ENCODE results near the gene RELA.

RELA gene

DNA sequence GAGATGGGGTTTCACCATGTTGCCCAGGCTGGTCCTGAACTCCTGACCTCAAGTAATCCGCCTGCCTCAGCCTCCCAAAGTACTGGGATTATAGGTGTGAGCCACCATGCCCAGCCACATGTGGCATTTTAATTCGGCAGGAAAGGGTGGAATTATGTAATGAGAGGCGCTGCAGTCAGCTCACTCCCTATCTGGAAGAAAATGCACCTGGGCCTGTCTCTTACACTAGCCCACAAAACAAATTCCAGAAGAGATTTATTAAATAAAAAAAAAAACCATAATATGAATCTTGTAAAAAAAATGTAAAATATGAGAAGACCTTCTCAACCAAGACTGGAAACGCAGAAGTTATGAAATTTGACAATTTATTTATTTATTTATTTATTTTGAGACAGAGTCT lies 41.1 kb upstream of the RELA start:
- Histone ChIP-seq H3K4me3 (ENCODE audit: insufficient read length, low read depth) (no peak overlapping the region), H3K4me1 (ENCODE audit: insufficient read depth, insufficient read length) (no peaks in the 10 kb centered on the region), H3K9ac (ENCODE audit: insufficient read length, low read depth) (no peak overlapping the region), H3K27me3 (ENCODE audit: insufficient read depth, insufficient read length) (peaks cover 11% of the 10 kb centered on the region), H3K9me3 (ENCODE audit: insufficient read depth, low read length) (peaks cover 17% of the 10 kb centered on the region), H3K36me3 (ENCODE audit: insufficient read depth, insufficient read length, low read length) (no peaks in the 10 kb centered on the region)
- TF ChIP-seq SUZ12 (IDR thresholded peaks at IDR 0.05; ENCODE audit: extremely low read depth, insufficient read depth, insufficient read length) (no peak), ZNF274 (IDR thresholded peaks at IDR 0.05; ENCODE audit: low read depth, low read length) (no peak), YY1 (IDR thresholded peaks at IDR 0.05; ENCODE audit: insufficient read depth, insufficient read length) (no peak)
- no peak for DNase-seq (ENCODE audit: low read depth, low spot score)

DNA sequence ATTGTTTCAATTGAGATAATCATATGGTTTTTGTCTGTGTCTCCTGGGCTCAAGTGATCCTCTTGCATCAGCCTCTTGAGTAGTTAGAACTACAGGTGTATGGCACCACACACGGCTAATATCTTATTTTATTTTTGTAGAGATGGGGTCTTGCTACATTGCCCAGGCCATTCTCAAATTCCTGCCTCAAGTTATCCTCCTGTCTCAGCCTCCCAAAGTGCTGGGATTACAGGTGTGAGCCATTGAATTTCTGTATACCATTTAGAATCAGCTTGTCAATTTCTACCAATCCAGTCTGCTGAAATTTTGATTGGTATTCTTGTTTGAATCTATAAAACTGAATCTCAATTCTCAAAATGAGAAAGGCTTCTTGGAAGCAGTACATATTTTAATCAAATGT lies 39.0 kb upstream of the RELA start:
- no peak for DNase-seq (ENCODE audit: low read depth, low spot score)
- H3K27me3 ChIP-seq (ENCODE audit: insufficient read depth, insufficient read length): no peaks in the 10 kb centered on the region
- no peak overlapping the region for H3K9ac ChIP-seq (ENCODE audit: insufficient read length, low read depth)
- no peaks in the 10 kb centered on the region for H3K36me3 ChIP-seq (ENCODE audit: insufficient read depth, insufficient read length, low read length)
- H3K4me1 ChIP-seq (ENCODE audit: insufficient read depth, insufficient read length): no peaks in the 10 kb centered on the region
- no peak for TF ChIP-seq YY1 (IDR thresholded peaks at IDR 0.05; ENCODE audit: insufficient read depth, insufficient read length)
- TF ChIP-seq ZNF274 (IDR thresholded peaks at IDR 0.05; ENCODE audit: low read depth, low read length): no peak
- no peak for TF ChIP-seq SUZ12 (IDR thresholded peaks at IDR 0.05; ENCODE audit: extremely low read depth, insufficient read depth, insufficient read length)
- peaks cover 8% of the 10 kb centered on the region for H3K9me3 ChIP-seq (ENCODE audit: insufficient read depth, low read length)
- H3K4me3 ChIP-seq (ENCODE audit: insufficient read length, low read depth): no peak overlapping the region

DNA sequence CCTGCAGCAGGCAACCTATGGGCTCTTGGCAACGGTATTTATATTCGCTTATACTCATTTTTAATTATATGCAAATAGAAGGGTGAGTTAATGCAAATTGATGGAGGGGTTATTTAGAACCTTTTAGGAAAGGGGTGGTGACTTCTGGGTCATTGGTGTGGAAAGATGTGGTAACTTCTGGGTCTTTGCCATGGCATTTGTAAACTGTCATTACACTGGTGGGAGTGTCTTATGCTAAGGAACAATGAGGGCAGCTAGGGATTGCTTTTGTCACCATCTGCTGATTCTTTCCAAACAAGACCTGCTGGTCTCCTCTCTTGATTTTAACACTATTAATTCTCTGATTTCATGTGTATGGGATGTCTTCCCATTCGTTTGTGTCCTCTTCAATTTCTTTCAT lies 37.7 kb upstream of the RELA start:
- TF ChIP-seq ZNF274 (IDR thresholded peaks at IDR 0.05; ENCODE audit: low read depth, low read length) (no peak), YY1 (IDR thresholded peaks at IDR 0.05; ENCODE audit: insufficient read depth, insufficient read length) (no peak), SUZ12 (IDR thresholded peaks at IDR 0.05; ENCODE audit: extremely low read depth, insufficient read depth, insufficient read length) (no peak)
- Histone ChIP-seq H3K4me3 (ENCODE audit: insufficient read length, low read depth) (no peak overlapping the region), H3K36me3 (ENCODE audit: insufficient read depth, insufficient read length, low read length) (no peaks in the 10 kb centered on the region), H3K27me3 (ENCODE audit: insufficient read depth, insufficient read length) (no peaks in the 10 kb centered on the region), H3K9ac (ENCODE audit: insufficient read length, low read depth) (no peak overlapping the region), H3K9me3 (ENCODE audit: insufficient read depth, low read length) (peaks cover 8% of the 10 kb centered on the region), H3K4me1 (ENCODE audit: insufficient read depth, insufficient read length) (no peaks in the 10 kb centered on the region)
- no peak for DNase-seq (ENCODE audit: low read depth, low spot score)

DNA sequence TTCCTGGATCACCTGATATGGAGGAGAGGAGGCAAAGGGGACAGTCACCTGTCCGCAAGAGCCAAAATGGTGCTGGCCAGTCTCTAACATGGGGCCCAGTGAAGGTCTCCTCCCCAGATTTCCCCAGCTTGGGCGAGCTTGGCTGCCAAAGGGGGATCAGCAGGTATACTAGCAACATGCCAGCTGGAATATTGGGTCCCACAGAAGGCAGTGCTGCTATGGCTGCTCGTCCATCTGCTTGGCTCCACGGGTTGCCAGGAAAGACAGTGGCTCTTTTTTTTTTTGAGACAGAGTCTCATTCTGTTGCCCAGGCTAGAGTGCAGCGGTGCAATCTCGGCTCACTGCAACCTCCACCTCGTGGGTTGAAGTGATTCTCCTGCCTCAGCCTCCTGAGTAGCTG lies 36.6 kb upstream of the RELA start:
- H3K36me3 ChIP-seq (ENCODE audit: insufficient read depth, insufficient read length, low read length): no peaks in the 10 kb centered on the region
- DNase-seq (ENCODE audit: low read depth, low spot score): no peak
- no peak for TF ChIP-seq ZNF274 (IDR thresholded peaks at IDR 0.05; ENCODE audit: low read depth, low read length)
- TF ChIP-seq SUZ12 (IDR thresholded peaks at IDR 0.05; ENCODE audit: extremely low read depth, insufficient read depth, insufficient read length): no peak
- no peak for TF ChIP-seq YY1 (IDR thresholded peaks at IDR 0.05; ENCODE audit: insufficient read depth, insufficient read length)
- no peak overlapping the region for H3K4me3 ChIP-seq (ENCODE audit: insufficient read length, low read depth)
- H3K4me1 ChIP-seq (ENCODE audit: insufficient read depth, insufficient read length): no peaks in the 10 kb centered on the region
- H3K9ac ChIP-seq (ENCODE audit: insufficient read length, low read depth): no peak overlapping the region
- H3K27me3 ChIP-seq (ENCODE audit: insufficient read depth, insufficient read length): no peaks in the 10 kb centered on the region
- H3K9me3 ChIP-seq (ENCODE audit: insufficient read depth, low read length): peaks cover 8% of the 10 kb centered on the region

DNA sequence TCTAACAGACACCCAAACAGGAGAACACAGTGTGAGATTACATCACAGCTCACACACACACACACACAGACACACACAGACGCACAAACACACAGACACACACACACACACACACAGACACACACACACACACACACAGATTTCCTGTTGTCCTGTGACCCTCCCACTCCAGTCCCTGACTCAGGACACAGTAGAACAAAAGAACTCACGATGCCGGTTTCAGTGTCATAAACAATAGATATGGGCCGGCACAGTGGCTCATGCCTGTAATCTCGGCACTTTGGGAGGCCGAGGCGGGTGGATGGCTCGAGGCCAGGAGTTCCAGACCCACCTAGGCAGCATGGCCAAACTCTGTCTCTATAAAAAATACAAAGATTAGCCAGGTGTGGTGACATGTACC lies 35.5 kb upstream of the RELA start:
- no peaks in the 10 kb centered on the region for H3K36me3 ChIP-seq (ENCODE audit: insufficient read depth, insufficient read length, low read length)
- no peak overlapping the region for H3K4me3 ChIP-seq (ENCODE audit: insufficient read length, low read depth)
- peaks cover 8% of the 10 kb centered on the region for H3K9me3 ChIP-seq (ENCODE audit: insufficient read depth, low read length)
- no peaks in the 10 kb centered on the region for H3K4me1 ChIP-seq (ENCODE audit: insufficient read depth, insufficient read length)
- no peak for DNase-seq (ENCODE audit: low read depth, low spot score)
- no peaks in the 10 kb centered on the region for H3K27me3 ChIP-seq (ENCODE audit: insufficient read depth, insufficient read length)
- H3K9ac ChIP-seq (ENCODE audit: insufficient read length, low read depth): no peak overlapping the region
- no peak for TF ChIP-seq YY1 (IDR thresholded peaks at IDR 0.05; ENCODE audit: insufficient read depth, insufficient read length)
- no peak for TF ChIP-seq SUZ12 (IDR thresholded peaks at IDR 0.05; ENCODE audit: extremely low read depth, insufficient read depth, insufficient read length)
- TF ChIP-seq ZNF274 (IDR thresholded peaks at IDR 0.05; ENCODE audit: low read depth, low read length): no peak

DNA sequence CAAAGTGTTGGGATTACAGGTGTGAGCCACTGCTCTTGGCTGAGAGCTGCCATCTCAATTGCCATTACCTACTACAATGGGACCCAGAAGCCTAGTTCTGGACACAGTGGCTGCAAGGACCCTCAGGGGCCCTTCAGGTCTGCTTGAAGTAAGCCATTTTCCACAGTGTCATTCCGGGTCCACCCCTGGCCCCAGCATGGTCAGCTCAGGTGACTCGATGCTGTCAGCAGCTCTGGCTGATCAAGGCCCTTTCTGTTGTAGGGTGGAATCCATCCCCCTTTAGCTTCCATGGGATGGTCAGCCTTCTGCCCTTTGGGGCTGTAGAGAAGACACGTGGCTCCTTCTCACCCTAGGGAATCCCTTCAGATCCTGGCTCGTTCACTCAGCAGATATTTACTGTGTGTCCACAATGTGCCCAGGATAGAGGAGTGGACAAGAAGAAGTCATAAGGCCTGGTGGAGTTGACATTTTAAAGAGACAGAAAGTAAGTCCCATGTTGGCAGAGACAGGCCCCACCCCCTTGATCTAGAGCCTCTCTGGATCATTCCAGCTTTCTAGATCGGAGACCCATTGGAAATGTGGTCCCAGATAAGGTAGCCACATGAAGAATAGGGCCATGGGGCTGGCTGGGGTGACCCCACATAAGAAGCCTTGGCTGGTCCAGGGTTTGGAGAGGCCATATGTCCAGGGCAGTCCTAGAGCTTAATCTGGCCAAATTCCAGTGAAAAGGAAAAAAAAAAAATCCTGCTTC lies 34.3 kb upstream of the RELA start:
- no peak for DNase-seq (ENCODE audit: low read depth, low spot score)
- H3K9ac ChIP-seq (ENCODE audit: insufficient read length, low read depth): no peak overlapping the region
- H3K4me1 ChIP-seq (ENCODE audit: insufficient read depth, insufficient read length): no peaks in the 10 kb centered on the region
- H3K36me3 ChIP-seq (ENCODE audit: insufficient read depth, insufficient read length, low read length): no peaks in the 10 kb centered on the region
- H3K27me3 ChIP-seq (ENCODE audit: insufficient read depth, insufficient read length): no peaks in the 10 kb centered on the region
- peaks cover 8% of the 10 kb centered on the region for H3K9me3 ChIP-seq (ENCODE audit: insufficient read depth, low read length)
- TF ChIP-seq ZNF274 (IDR thresholded peaks at IDR 0.05; ENCODE audit: low read depth, low read length) (no peak), YY1 (IDR thresholded peaks at IDR 0.05; ENCODE audit: insufficient read depth, insufficient read length) (no peak), SUZ12 (IDR thresholded peaks at IDR 0.05; ENCODE audit: extremely low read depth, insufficient read depth, insufficient read length) (no peak)
- H3K4me3 ChIP-seq (ENCODE audit: insufficient read length, low read depth): no peak overlapping the region

DNA sequence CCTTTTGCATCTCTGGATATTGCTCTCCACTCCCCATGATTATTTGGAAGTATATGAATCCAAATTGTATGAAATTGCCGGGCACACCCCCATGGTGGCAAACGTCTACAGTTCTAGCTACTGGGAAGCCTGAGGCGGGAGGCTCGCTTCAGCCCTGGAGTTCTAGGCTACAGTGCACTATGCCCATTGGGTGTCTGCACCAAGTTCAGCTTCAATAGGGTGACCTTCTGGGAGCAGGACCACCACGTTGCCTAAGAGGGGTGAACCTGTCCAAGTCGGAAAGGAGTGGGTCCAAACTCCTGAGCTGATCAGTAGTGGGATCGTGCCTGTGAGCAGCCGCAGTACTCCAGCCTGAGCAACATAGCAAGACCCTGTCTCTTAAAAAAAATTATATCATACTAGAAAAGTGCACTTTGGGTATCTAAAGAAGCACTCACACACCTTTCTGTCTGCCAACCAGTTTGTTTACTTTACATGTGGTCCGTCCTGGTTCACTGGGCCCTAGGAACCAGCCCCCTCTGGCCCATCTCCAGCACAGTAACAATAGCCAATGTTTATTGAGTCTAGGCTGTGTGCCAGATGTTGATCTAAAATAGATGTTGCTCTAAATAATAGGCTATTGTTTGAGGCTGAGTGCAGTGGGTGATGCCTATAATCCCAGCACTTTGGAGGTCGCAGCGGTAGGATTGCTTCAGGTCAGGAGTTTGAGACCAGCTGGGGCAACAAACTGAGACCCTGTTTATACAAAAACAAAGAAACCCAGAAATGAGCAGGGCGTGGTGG lies 32.9 kb upstream of the RELA start:
- H3K36me3 ChIP-seq (ENCODE audit: insufficient read depth, insufficient read length, low read length): no peaks in the 10 kb centered on the region
- no peaks in the 10 kb centered on the region for H3K27me3 ChIP-seq (ENCODE audit: insufficient read depth, insufficient read length)
- no peak overlapping the region for H3K4me3 ChIP-seq (ENCODE audit: insufficient read length, low read depth)
- no peak for DNase-seq (ENCODE audit: low read depth, low spot score)
- no peak for TF ChIP-seq YY1 (IDR thresholded peaks at IDR 0.05; ENCODE audit: insufficient read depth, insufficient read length)
- no peak overlapping the region for H3K9ac ChIP-seq (ENCODE audit: insufficient read length, low read depth)
- H3K4me1 ChIP-seq (ENCODE audit: insufficient read depth, insufficient read length): no peaks in the 10 kb centered on the region
- peaks cover 7% of the 10 kb centered on the region for H3K9me3 ChIP-seq (ENCODE audit: insufficient read depth, low read length)
